Measurements from ENCODE around the gene RARRES2.
"Not testable (repeated sequence)": the region's sequence is repeated elsewhere in the genome, so short reads cannot be mapped to it uniquely, and the experiment has no call there.

Gene RARRES2

DNA sequence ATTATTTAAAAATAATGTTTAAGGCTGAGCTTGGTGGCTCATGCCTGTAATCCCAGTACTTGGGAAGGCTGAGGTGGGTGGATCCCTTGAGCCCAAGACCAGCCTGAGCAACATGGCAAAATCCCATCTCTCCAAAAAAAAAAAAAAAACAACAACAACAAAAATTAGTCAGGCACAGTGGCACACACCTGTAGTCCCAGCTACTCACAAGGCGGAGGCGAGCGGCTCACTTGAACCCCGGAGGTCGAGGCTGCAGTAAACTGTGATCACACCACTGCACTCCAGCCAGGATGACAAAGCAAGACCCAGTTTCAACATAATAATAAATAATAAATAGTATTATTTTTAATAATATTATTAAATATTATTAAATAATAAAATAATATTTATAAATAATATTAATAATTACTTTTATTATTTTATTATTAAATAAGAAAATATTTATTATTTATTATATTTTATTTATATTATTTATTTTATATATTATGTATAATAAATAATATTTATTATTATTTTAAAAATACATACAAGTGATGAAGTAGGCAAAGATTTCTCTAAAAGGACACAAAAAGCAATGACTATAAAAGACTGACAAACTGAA is 26.7 kb downstream of the RARRES2 start:
- no peak for DNase-seq

DNA sequence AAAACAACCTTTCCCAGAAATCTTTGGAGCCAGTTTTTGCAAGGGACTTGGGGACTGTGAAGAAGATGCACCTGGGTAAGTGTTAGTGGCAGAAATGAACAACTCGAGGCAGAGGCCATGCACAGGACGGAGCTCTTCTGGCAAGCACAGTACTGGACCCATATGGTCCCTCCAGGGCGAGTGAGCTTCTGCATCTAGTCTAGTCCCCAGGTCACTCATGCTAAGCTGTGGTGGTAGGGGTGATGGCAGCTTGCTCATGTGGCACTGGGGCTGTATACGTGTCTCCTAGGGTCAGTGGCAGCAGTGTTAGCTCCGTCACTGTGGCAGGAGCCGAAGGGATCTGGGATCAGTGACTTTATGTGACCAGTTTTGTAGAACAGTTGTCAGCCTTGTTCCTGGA is 27.6 kb downstream of the RARRES2 start:
- DNase-seq, result no peak

DNA sequence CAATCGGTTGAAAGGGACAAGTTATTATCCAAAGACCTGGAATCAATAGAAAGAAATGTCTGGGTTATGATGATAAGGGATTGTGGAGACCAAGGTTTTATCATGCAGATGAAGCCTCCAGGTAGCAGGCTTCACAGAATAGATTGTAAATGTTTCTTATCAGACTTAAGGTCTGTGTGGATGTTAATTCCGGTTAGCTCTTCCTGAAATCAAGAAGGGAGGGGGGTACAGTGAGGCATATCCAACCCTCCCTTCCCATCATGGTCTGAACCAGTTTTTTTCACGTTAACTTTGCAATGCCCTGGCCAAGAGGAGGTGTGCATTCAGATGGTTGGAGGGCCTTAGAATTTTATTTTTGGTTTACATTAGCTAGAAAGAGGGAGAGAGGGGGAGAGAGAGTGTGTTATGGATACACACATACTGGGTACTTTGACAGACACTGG is 28.0 kb downstream of the RARRES2 start:
- no peak for DNase-seq

DNA sequence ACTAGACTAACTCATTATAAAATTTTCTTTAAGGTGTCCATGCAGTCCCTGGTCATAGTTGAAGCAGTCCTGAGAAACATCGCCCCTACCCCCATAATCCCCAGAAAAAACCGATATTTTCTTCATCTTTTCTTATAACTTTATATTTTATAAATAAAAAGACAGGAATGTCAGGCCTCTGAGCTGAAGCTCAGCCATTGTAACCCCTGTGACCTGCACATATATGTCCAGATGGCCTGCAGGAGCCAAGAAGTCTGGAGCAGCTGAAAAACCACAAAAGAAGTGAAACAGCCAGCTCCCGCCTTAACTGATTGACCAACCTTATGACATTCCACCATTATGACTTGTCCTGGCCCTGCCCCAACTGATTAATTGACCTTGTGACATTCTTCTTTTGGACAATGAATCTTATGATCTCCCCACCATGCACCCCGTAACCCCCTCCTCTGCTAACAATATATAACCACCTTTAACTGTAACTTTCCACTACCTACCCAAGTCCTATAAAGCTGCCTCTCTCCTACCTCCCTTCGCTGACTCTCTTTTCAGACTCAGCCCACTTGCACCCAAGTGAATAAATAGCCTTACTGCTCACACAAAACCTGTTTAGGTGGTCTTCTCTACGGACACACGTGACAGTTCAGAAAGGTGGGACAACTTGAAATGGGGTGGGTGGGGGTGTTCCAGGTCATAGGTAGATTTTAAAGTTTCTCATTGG is 28.6 kb downstream of the RARRES2 start:
- DNase-seq, result not testable (repeated sequence)

DNA sequence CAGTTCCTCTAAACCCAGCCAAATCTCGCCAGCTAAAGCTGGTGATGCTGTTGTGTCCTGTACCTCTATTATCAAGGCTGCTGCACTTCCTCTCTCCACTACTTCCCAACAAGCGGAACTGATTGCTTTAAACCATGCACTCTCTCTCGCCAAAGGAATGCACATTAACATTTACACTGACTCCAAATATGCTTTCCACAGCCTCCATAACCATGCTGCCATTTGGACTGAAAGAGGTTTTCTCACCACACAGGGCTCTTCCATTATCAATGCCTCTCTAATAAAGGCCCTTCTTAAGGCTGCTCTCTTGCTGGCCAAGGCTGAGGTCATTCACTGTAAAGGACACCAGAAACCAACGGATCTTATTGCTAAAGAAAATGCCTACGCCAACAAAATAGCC is 29.7 kb downstream of the RARRES2 start:
- no peak for DNase-seq

DNA sequence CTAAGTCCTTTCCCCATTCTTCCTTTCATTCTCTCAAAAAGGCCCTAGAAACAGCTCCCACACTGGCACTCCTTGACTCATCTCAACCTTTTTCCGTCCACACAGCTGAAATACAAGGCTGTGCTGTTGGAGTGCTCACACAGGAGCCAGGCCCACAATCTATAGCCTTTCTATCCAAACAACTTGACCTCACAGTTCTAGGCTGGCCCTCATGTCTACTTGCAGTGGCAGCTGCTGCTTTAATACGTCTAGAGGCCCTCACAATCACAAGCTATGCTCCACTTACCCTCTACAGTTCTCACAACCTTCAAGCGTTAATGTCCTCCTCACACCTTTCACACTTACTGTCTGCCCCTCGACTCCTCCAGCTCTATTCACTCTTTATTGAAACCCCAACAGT is 30.3 kb downstream of the RARRES2 start:
- no peak for DNase-seq

DNA sequence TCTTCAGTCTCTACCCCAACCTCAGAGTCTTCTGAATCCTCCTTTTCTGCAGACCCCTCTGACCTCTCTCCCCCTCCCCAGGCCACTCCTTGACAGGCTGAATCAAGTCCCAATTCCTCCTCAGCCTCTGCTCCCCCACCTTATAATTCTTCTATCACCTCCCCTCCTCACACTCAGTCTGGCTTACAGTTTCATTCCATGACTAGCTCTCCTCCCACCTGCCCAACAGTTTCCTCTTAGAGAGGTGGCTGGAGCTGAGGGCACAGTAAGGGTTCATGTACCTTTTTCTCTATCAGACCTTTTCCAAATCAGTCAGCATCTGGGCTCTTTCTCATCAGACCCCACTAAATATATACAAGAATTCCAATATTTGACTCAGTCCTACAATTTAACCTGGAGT is 32.9 kb downstream of the RARRES2 start:
- no peak for DNase-seq

DNA sequence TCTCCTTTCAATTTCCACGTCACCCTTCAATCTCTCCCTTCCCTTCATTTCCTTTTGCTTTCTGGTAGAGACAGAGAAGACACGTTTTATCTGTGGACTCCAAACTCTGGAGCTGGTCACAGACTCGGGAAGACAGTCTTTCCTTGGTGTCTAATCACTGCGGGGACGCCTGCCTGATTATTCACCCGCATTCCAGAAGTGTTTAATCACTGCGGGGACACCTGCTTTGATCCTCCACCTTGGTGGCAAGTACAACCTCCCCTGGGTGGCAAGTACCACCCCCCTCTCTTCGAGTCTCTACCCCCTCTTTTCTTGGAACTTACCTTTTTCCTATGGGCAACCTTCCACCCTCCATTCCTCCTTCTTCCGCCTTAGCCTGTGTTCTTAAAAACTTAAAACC is 33.5 kb downstream of the RARRES2 start:
- DNase-seq, result no peak

DNA sequence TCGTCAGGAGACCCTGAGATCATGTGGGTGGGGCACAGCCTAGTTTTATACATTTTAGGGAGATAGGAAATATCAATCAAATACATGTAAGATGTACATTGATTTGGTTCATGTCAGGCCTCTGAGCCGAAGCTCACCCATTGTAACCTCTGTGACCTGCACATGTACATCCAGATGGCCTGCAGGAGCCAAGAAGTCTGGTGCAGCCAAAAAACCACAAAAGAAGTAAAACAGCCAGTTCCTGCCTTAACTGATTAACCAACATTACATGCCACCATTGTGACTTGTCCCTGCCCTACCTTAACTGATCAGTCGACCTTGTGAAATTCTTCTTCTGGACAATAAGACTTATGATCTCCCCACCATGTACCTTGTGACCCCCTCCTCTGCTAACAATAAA is 34.3 kb downstream of the RARRES2 start:
- no peak for DNase-seq

DNA sequence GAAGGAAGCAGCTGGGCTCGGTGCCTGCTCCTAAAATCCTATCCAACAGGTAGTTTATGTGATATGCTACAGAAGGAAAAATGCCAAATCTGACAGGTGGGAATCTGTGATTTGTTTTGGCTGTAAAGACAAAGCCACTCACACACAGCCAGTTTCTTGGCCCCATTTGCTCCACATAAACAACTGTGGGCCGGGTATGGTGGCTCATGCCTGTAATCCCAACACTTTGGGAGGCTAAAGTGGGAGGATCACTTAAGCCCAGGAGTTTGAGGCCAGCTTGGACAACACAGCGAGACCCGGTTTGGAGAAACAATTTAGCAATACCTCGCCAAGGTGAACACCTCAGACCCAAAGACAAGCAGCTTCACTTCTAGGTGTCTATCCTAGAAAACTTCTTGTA is 35.1 kb downstream of the RARRES2 start:
- DNase-seq, result not testable (repeated sequence)

DNA sequence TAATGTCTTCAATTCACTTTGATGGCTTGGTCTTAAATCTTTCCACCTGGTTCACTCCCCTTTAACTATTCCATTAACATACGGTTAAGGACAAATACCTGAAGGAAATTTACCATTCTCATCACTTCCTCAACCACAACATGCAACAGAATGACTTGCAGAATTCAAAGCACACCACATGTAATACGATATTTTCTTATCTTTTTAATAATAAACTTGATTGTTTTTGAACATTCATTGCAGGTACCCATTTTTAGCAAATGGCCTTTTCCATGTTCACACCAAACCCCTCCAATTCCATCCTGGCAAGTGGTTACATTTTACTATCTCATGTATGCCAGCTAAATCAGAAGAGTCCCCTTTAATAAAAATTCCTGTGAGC is 35.5 kb downstream of the RARRES2 start:
- DNase-seq, result not testable (repeated sequence)

DNA sequence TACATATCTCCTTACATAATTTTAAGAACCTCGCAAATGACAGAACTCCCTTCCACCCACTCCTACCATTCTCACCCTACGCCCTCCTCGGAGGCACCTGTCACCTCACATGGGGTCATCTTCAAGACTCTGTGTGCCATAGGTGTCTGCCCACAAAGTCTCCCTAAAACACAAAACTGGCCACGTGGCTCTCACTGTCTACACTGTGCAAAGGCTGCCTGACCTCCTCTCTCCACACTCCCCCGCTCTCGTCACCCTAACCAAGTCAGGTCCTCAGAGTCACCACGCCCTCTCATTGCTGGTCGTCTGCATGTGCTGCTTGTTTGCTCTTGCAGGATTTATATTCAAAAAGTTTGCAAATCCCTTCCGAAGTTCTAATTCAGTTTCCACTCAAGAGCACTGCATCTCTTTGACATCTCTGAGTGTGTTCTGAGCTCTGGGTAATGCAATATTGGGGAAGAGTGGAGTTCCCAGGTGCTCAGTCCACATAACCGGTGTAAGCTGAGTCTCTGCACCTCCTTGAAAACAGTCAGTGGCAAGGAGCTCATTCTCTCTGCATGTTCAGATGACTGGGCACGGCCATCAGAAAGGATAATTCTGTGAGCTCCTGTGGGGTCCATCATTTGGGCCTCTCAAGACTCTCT is 36.0 kb downstream of the RARRES2 start:
- DNase-seq, result not testable (repeated sequence)

DNA sequence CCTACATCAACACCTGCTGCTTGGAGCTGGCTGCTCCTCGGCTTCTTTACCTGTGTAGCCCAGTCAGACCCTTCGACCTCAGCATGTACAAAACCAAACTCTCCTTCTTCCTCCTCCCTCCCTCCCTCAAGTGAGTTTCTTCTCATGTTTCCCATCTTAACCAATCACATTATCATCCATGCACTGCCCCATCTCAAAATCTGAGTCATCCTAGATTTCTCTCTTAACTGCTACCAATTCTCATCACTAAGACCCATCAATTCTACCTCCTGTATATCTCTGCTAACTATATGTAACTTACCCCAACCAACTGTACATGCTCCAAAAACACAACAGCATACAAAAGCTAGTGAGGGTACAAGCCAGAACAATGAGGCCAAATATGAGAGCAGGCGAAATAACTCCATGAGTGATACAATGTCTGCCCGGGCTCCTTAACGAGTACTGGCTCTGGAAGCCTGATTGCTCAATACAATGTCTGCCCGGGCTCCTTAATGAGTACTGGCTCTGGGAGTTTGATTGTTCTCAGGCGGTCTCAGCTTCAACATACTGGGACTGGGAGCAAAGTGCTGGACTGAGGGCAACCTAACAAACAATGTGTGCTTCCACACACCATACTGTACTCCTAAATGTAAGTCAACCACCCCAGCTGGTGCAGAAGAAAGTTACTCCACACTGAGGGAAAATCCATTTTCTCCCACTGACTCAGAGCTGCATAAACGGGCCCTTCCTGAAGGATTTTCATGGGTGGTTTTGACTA is 36.8 kb downstream of the RARRES2 start:
- not testable (repeated sequence) for DNase-seq

DNA sequence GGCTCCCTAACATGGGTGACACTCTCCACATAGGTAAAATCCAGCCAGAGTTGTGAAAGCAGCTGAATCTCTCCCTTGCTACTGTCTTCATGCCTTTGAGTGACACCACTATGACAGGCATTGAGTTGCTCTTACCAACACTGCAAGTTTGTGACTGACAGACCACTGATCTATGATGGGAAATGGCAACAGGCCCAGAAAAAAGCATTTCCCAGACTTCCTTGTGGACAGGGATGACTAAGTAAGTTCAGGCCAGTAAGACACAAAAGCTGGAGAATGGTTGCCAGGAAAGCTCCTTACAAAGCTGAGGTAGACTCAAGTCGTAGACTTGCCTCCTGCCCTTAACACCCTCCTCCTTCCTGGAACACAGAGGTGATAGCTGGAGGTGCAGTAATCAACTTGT is 38.5 kb downstream of the RARRES2 start:
- not testable (repeated sequence) for DNase-seq

DNA sequence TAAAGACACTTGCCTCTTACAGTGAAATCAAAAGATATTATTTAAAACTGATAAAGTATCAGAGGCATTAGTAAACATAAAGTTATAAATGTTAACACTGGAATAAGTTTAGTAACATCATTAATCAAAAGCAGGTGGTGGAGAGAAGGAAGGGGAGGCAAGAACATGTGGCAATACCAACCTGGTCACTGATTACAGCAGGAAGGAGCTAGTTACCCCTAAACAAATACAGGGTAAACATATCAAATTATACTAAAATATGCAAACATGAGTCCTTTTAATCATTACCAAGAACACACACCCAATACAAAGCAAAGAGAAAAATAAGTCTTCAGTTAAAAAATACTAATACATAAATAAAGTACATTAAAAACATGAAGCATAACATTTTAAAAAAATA is 43.5 kb downstream of the RARRES2 start:
- DNase-seq, result not testable (repeated sequence)

DNA sequence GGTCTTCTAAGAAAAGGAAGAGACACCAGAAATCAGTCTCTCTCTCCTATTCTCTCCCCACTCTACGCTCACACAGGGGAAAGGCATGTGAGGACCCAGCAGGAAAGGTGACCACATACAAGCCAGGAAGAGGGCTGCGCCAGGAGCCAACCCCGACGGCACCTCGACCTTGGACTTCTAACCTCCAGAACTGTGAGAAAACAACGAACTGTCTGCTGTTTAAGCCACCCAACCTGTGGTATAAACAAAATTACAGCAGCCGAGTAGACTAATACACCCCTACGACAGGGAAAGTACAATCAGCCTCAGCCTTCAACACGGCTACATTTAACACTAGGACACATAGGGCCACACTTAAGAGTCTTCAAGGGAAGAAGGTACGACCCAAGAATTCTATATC is 44.6 kb downstream of the RARRES2 start:
- DNase-seq, result not testable (repeated sequence)

DNA sequence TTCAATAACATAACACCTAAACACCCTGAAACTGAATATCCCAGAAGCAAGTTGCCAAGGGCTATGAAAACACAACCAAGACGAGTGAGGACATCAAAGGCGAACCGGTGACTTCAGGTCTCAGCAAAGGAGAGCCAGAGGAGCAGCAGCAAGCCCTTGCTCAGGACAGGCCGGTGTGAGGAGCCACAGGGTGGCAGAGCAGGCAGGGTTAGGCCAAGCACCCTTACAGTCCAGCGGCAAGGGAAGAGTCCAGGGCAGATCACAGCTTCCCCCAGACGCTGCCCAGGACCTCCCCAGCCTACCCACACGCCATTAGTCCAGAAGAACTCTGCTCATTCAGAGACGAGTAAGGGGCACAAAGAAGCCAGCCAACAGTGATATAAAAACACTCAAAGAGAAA is 45.8 kb downstream of the RARRES2 start:
- not testable (repeated sequence) for DNase-seq

DNA sequence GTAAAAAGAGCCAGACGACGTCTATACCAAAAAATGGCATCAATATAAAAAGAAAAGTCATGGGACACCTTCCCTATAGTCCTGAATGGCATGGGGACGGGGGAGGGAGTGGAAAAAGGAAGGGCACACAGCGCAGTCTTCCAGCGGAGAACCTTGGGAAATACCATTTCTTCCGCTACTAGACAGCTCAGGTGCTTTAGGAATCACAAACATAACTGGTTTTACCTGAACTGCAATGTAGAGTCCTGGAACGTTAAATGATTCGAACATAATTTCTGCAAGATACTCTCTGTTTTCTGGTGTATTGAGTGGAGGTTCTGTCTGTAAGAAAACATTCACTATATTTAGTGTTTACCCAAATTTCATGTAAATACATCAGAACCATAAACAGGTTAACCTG is 46.4 kb downstream of the RARRES2 start:
- DNase-seq, result not testable (repeated sequence)

DNA sequence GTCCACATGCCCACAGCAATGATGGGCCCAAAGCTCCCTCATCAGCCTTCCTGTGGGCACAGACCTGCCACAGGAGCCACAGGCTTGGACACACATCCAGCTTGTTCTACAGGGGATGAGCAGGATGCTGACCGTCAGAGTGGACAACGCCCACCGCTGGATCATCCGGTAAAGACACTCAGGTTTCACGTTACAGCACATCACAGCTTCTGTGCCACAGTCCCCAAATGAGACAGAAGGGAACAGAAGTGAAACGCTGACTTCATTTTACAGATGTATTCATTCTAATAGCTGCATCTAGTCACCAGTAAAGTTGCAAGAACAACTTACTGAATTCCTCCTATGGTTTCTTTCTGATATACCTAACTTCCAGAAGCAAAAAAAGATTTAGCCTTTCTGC is 51.1 kb downstream of the RARRES2 start:
- peak in 1 of 2 experiments; percentile 9 for DNase-seq

DNA sequence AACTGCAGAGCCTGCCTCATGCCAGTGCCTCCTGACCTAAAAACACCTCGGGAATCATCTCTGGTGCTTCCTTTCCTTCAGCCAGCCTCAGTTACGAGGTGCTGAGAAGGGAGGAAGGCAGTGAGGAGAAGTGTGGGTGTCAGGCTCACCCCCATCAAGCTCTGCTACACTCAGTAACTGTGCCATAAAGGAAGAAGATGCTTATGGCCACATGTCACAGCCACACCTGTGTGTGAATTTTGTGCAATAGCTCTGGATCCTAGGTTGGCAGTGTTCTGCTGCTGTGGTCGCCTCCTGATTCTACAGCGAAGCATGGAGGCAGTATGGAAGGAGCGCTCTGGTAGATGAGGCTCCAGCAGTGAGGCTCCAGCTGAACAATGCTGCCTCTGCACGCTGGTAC is 52.6 kb downstream of the RARRES2 start:
- not testable (repeated sequence) for DNase-seq
